Peyer's patch (tissue), 4 donors: ENCODE measurements around the gene CCNDBP1.

Source experiments
- CTCF ChIP-seq, 6 experiments: fragments of 450-650 bp in 4 of 6; fragments of 200-600 bp in 2 of 6; sonication (generic) in 1 of 6; IDR thresholded peaks; one replicate each; pipeline ENCODE4 v1.5.1; 2017 to 2019; ENCODE audit warnings: antibody characterized with exemption in 6 of 6, mild to moderate bottlenecking in 3 of 6, moderate library complexity in 1 of 6
- POLR2A ChIP-seq, 2 donors: fragments of 450-650 bp; IDR thresholded peaks; one replicate each; pipeline ENCODE4 v1.5.1; 2017; ENCODE audit warnings: antibody characterized with exemption in 2 of 2, mild to moderate bottlenecking in 2 of 2, moderate library complexity in 2 of 2

- no peak for TF ChIP-seq CTCF (IDR thresholded peaks at IDR 0.05)
- TF ChIP-seq POLR2A (IDR thresholded peaks at IDR 0.05): no peak
Observed at GRCh38 chr15:43206054-43206453, 20.9 kb downstream of the CCNDBP1 start.
